NB4 (cell line): Measurements from ENCODE around the gene KCTD17.

Experiments
- POLR2A ChIP-seq: IDR thresholded peaks from 2 replicates; pipeline ENCODE4 v1.6.1; 2011; ENCODE audit warnings: mild to moderate bottlenecking; ENCODE audit not compliant: insufficient read length; ENCODE audit errors: extremely low read depth
- TF ChIP-seq, protein P1 (sequence below): IDR thresholded peaks from one replicate; pipeline ENCODE4 v1.5.1; 2012; ENCODE audit warnings: low read depth, low read length

DNA sequence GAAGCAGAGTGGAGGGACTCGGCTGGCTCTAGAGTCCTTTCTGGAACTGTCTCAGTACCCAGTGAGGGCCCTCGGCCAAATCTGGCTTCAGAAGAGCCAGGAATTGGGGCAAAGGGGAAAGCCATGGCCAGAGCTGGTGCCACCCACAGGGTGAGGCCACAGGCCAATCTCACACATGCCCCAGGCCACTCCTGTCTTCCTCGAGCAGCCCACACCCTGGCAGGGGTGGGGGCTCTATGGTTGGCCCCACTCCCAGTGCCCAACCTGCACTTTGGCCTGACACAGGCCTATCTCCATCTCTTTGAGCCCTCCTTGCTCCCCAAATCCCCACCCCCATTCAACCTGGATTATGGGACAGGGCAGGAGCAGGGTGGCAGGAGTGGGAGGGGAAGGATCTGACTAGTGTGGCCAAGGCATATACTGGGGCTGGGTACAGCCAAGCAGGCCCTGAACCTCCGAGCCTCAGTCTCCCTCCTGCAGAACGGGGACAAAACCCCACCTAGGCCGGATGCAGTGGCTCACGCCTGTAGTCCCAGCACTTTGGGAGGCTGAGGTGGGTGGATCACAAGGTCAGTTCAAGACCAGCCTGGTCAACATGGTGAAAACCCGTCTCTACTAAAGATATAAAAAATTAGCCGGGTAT is 39.2 kb upstream of the KCTD17 start:
- TF ChIP-seq POLR2A, result no peak
- TF ChIP-seq, protein P1, sequence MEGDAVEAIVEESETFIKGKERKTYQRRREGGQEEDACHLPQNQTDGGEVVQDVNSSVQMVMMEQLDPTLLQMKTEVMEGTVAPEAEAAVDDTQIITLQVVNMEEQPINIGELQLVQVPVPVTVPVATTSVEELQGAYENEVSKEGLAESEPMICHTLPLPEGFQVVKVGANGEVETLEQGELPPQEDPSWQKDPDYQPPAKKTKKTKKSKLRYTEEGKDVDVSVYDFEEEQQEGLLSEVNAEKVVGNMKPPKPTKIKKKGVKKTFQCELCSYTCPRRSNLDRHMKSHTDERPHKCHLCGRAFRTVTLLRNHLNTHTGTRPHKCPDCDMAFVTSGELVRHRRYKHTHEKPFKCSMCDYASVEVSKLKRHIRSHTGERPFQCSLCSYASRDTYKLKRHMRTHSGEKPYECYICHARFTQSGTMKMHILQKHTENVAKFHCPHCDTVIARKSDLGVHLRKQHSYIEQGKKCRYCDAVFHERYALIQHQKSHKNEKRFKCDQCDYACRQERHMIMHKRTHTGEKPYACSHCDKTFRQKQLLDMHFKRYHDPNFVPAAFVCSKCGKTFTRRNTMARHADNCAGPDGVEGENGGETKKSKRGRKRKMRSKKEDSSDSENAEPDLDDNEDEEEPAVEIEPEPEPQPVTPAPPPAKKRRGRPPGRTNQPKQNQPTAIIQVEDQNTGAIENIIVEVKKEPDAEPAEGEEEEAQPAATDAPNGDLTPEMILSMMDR, result no peak
